Peyer's patch (tissue), 4 donors: Measurements from ENCODE around the gene MSMB.

Experiments used
- CTCF ChIP-seq, 6 experiments: fragments of 450-650 bp in 4 of 6; fragments of 200-600 bp in 2 of 6; sonication (generic) in 1 of 6; IDR thresholded peaks; one replicate each; pipeline ENCODE4 v1.5.1; 2017 to 2019; ENCODE audit warnings: antibody characterized with exemption in 6 of 6, mild to moderate bottlenecking in 3 of 6, moderate library complexity in 1 of 6
- POLR2A ChIP-seq, 2 donors: fragments of 450-650 bp; IDR thresholded peaks; one replicate each; pipeline ENCODE4 v1.5.1; 2017; ENCODE audit warnings: antibody characterized with exemption in 2 of 2, mild to moderate bottlenecking in 2 of 2, moderate library complexity in 2 of 2

- no peak for TF ChIP-seq CTCF (IDR thresholded peaks at IDR 0.05)
- TF ChIP-seq POLR2A (IDR thresholded peaks at IDR 0.05), result no peak
These were observed 11.0 kb upstream of the MSMB start for GRCh38 chr10:46057038-46057437.
